Ectodermal cell (in vitro differentiated cells): ENCODE measurements around the gene LRP1B.

Source experiments
- H3K27ac ChIP-seq: 2 replicates; pipeline ENCODE4 v1.7.0; 2013; ENCODE audit warnings: mild to moderate bottlenecking, low read depth, low read length; ENCODE audit not compliant: insufficient read depth, poor library complexity, severe bottlenecking
- H3K27me3 ChIP-seq: 2 replicates; pipeline ENCODE4 v1.7.0; 2013; ENCODE audit warnings: mild to moderate bottlenecking, low read length; ENCODE audit not compliant: insufficient read depth, control insufficient read depth, poor library complexity, severe bottlenecking
- H3K36me3 ChIP-seq: one replicate; pipeline ENCODE4 v1.7.0; 2013; ENCODE audit warnings: low read length; ENCODE audit not compliant: control insufficient read depth, insufficient read depth
- H3K4me1 ChIP-seq: one replicate; pipeline ENCODE4 v1.7.0; 2013; ENCODE audit warnings: low read length; ENCODE audit not compliant: control insufficient read depth, insufficient read depth
- H3K4me3 ChIP-seq: 2 replicates; pipeline ENCODE4 v1.7.0; 2013; ENCODE audit warnings: low read depth, low read length, control low read depth; ENCODE audit not compliant: insufficient read depth
- H3K9me3 ChIP-seq: 2 replicates; pipeline ENCODE4 v1.7.0; 2013; ENCODE audit warnings: mild to moderate bottlenecking, low read length, moderate library complexity; ENCODE audit not compliant: control insufficient read depth
- WGBS, 2 experiments: methylation state at CpG; one replicate each; pipeline ENCODE4 v1.1.7; 2013; ENCODE audit warnings: missing lambda C conversion rate in 2 of 2; 5-methylcytosine and 5-hydroxymethylcytosine counted together

Gene LRP1B

GRCh38 chr2:140183056-140183765, 1947.6 kb downstream of the LRP1B start:
- no peaks in the 10 kb centered on the region for H3K4me1 ChIP-seq
- H3K27me3 ChIP-seq = no peaks in the 10 kb centered on the region
- no peak overlapping the region for H3K27ac ChIP-seq
- WGBS, 2 experiments = 88 to 90% methylated on average over 6 of the region's 6 CpGs
- H3K36me3 ChIP-seq = no peaks in the 10 kb centered on the region
- H3K9me3 ChIP-seq = no peaks in the 10 kb centered on the region
- no peak overlapping the region for H3K4me3 ChIP-seq
